ENCODE measurements around the gene CFAP61.

- no peak for TF ChIP-seq CTCF (IDR thresholded peaks at IDR 0.05)
- no peak for TF ChIP-seq POLR2A (IDR thresholded peaks at IDR 0.05)
- no peak for TF ChIP-seq EP300 (IDR thresholded peaks at IDR 0.05)
Measured at GRCh38 chr20:20076297-20077065, 24.1 kb downstream of the CFAP61 start.

All from suprapubic skin (tissue), 3 donors.